ENCODE measurements around the gene IFI27. TPM values are rescaled to one million over a fixed set of nuclear protein-coding genes. Genes with fewer than 3 reads are reported as not detected.

Gene IFI27
- total RNA-seq, 1 experiment from 2014 or later = 766 TPM

DNA sequence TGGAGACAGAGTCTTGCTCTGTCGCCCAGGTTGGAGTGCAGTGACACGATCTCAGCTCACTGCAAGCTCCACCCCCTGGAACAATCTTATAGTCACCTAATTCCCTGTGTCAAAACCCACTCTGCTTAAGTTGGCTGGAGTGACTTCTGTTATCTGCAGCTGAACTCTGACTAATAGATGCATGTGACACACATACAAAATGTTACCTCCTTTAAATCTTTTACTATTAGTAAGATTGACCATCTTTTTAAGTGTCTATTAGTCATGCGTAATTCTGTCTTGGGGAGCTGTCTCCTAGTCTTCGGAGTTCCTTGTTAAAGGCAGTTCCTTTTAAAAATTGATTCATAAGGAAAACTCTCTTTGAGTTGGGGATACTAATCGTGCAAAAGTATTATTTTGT, 22.0 kb upstream of the IFI27 start:
- no peak for DNase-seq
- Mint-ChIP-seq H3K4me3 (ENCODE audit: low read depth, unreplicated experiment) (no peak overlapping the region), H3K36me3 (ENCODE audit: insufficient read depth, unreplicated experiment) (no peaks in the 10 kb centered on the region), H3K9me3 (ENCODE audit: low read depth, unreplicated experiment) (peaks cover 2% of the 10 kb centered on the region), H3K27me3 (ENCODE audit: unreplicated experiment) (no peaks in the 10 kb centered on the region), H3K27ac (ENCODE audit: unreplicated experiment) (no peak overlapping the region), H3K4me1 (ENCODE audit: low read depth, unreplicated experiment) (no peaks in the 10 kb centered on the region)
- intact Hi-C loops (cut with micrococcal nuclease; ENCODE audit: unreplicated experiment) = no loop called here
- CTCF ChIA-PET = no interaction called here
- TF ChIP-seq, protein P1, sequence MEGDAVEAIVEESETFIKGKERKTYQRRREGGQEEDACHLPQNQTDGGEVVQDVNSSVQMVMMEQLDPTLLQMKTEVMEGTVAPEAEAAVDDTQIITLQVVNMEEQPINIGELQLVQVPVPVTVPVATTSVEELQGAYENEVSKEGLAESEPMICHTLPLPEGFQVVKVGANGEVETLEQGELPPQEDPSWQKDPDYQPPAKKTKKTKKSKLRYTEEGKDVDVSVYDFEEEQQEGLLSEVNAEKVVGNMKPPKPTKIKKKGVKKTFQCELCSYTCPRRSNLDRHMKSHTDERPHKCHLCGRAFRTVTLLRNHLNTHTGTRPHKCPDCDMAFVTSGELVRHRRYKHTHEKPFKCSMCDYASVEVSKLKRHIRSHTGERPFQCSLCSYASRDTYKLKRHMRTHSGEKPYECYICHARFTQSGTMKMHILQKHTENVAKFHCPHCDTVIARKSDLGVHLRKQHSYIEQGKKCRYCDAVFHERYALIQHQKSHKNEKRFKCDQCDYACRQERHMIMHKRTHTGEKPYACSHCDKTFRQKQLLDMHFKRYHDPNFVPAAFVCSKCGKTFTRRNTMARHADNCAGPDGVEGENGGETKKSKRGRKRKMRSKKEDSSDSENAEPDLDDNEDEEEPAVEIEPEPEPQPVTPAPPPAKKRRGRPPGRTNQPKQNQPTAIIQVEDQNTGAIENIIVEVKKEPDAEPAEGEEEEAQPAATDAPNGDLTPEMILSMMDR (IDR thresholded peaks at IDR 0.05; ENCODE audit: unreplicated experiment) = no peak
- no TSS peak for BruUV-seq (replicated peaks)

DNA sequence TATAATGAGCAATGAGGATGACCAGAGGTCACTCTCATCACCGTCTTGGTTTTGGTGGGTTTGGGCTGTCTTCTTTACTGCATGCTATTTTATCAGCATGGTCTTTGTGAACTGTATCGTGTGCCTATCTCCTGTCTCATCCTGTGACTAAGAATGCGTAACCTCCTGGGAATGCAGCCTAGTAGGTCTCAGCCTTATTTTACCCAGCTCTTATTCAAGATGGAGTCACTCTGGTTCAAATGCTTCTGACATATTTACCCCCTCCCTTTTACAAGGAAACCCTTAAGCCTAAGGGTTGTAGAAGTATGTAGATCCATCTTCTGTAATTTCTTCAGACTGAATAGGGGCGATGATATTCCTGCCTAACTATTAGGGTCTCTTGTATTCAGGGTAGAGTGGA, 21.1 kb upstream of the IFI27 start:
- TF ChIP-seq, protein P1 (IDR thresholded peaks at IDR 0.05; ENCODE audit: unreplicated experiment) = no peak
- intact Hi-C loops (cut with micrococcal nuclease; ENCODE audit: unreplicated experiment) = no loop called here
- Mint-ChIP-seq H3K9me3 (ENCODE audit: low read depth, unreplicated experiment) (peaks cover 2% of the 10 kb centered on the region), H3K27me3 (ENCODE audit: unreplicated experiment) (no peaks in the 10 kb centered on the region), H3K4me3 (ENCODE audit: low read depth, unreplicated experiment) (no peak overlapping the region), H3K4me1 (ENCODE audit: low read depth, unreplicated experiment) (no peaks in the 10 kb centered on the region), H3K36me3 (ENCODE audit: insufficient read depth, unreplicated experiment) (no peaks in the 10 kb centered on the region), H3K27ac (ENCODE audit: unreplicated experiment) (no peak overlapping the region)
- no peak for DNase-seq
- CTCF ChIA-PET = no interaction called here
- no TSS peak for BruUV-seq (replicated peaks)

DNA sequence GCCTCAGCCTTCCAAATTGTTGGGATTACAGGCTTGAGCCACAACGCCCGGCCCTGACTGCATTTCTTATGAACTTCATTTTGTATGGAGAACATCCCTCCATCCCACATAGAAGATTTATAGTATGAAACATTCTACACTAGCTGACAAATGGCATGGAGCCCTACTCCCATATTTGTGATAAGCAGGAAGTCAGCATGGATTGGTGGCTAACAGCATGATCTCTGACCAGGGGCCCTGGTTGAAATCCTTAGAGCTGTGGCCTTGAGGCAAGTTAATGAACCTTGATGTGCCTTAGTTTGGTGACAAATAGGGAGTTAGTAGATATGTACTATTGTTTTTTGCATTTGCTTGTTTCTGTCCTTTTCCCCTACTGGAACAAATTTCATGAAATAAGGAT, 17.1 kb upstream of the IFI27 start:
- TF ChIP-seq, protein P1 (IDR thresholded peaks at IDR 0.05; ENCODE audit: unreplicated experiment) = no peak
- H3K36me3 Mint-ChIP-seq (ENCODE audit: insufficient read depth, unreplicated experiment) = no peaks in the 10 kb centered on the region
- no peaks in the 10 kb centered on the region for H3K4me1 Mint-ChIP-seq (ENCODE audit: low read depth, unreplicated experiment)
- CTCF ChIA-PET = interaction anchor here (0.7 kb wide), 1 partner anchor 652 kb away, joined by 5 read pairs; no protein-coding TSS in a partner anchor
- DNase-seq = no peak
- H3K9me3 Mint-ChIP-seq (ENCODE audit: low read depth, unreplicated experiment) = no peaks in the 10 kb centered on the region
- H3K27ac Mint-ChIP-seq (ENCODE audit: unreplicated experiment) = no peak overlapping the region
- H3K4me3 Mint-ChIP-seq (ENCODE audit: low read depth, unreplicated experiment) = no peak overlapping the region
- intact Hi-C loops (cut with micrococcal nuclease; ENCODE audit: unreplicated experiment) = no loop called here
- no TSS peak for BruUV-seq (replicated peaks)
- no peaks in the 10 kb centered on the region for H3K27me3 Mint-ChIP-seq (ENCODE audit: unreplicated experiment)

DNA sequence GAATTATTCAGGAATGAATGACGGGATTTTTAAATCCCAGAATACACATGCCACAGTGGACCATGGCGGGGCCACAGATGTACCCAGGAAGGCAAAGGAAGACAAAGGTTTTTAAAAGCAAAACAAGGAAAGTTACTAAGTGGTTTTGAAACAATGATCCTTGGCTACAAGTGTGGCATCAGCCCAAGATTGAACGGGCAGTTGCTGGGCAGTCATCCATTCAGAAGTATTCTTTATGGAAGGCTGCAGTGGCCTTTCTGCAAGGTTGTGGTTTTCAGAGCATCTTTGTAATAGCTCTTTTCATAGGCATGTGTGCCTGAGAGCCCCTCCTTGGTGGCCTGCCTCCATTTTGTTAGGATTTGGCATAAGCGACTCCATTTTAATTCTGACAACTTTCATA, 13.4 kb upstream of the IFI27 start:
- TF ChIP-seq, protein P1 (IDR thresholded peaks at IDR 0.05; ENCODE audit: unreplicated experiment) = no peak
- H3K4me1 Mint-ChIP-seq (ENCODE audit: low read depth, unreplicated experiment) = no peaks in the 10 kb centered on the region
- H3K27me3 Mint-ChIP-seq (ENCODE audit: unreplicated experiment) = no peaks in the 10 kb centered on the region
- no peak overlapping the region for H3K4me3 Mint-ChIP-seq (ENCODE audit: low read depth, unreplicated experiment)
- DNase-seq = no peak
- no peak overlapping the region for H3K27ac Mint-ChIP-seq (ENCODE audit: unreplicated experiment)
- intact Hi-C loops (cut with micrococcal nuclease; ENCODE audit: unreplicated experiment) = no loop called here
- CTCF ChIA-PET = interaction anchor here (0.6 to 0.7 kb wide), 2 partner anchors 421 to 866 kb away, joined by 3 to 5 read pairs; no protein-coding TSS in a partner anchor
- no TSS peak for BruUV-seq (replicated peaks)
- no peaks in the 10 kb centered on the region for H3K9me3 Mint-ChIP-seq (ENCODE audit: low read depth, unreplicated experiment)
- no peaks in the 10 kb centered on the region for H3K36me3 Mint-ChIP-seq (ENCODE audit: insufficient read depth, unreplicated experiment)

Data from Calu3 (cell line).